Stimulated activated CD8-positive, alpha-beta memory T cell treated with anti-CD3 and anti-CD28 coated beads, Interleukin-7, amount 100 ng/mL, for 24 hours (primary cell): Measurements from ENCODE around the gene USP17L17.
"Not testable (repeated sequence)": the region's sequence is repeated elsewhere in the genome, so short reads cannot be mapped to it uniquely, and the experiment has no call there.

Experiments used
- DNase-seq: peaks from one replicate; pipeline ENCODE4 v3.0.0-alpha.2; 2020; ENCODE audit warnings: low read depth

USP17L17 gene, protein sequence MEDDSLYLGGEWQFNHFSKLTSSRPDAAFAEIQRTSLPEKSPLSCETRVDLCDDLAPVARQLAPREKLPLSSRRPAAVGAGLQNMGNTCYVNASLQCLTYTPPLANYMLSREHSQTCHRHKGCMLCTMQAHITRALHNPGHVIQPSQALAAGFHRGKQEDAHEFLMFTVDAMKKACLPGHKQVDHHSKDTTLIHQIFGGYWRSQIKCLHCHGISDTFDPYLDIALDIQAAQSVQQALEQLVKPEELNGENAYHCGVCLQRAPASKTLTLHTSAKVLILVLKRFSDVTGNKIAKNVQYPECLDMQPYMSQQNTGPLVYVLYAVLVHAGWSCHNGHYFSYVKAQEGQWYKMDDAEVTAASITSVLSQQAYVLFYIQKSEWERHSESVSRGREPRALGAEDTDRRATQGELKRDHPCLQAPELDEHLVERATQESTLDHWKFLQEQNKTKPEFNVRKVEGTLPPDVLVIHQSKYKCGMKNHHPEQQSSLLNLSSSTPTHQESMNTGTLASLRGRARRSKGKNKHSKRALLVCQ

GRCh38 chr4:9243579-9243978, at the start of gene USP17L17:
Gene USP17L17, plus strand, starts transcription at chr4:9243879. Its CDS starts 0 bp downstream, at chr4:9243879.
- DNase-seq: not testable (repeated sequence)

- DNase-seq: not testable (repeated sequence)
These were observed 33.3 kb upstream of the USP17L17 start, which contains the start of gene USP17L10 for GRCh38 chr4:9210357-9210756. Gene USP17L10, plus strand, starts transcription at chr4:9210657. Its CDS starts 0 bp downstream, at chr4:9210657.

GRCh38 chr4:9214701-9215100, 29.0 kb upstream of the USP17L17 start:
- not testable (repeated sequence) for DNase-seq

- not testable (repeated sequence) for DNase-seq
These were observed 28.6 kb upstream of the USP17L17 start, which contains the start of gene USP17L11 for GRCh38 chr4:9215105-9215504. Gene USP17L11, plus strand, starts transcription at chr4:9215405. Its CDS starts 0 bp downstream, at chr4:9215405.

- DNase-seq: not testable (repeated sequence)
These were observed 23.8 kb upstream of the USP17L17 start, which contains the start of gene USP17L12 for GRCh38 chr4:9219852-9220251. Gene USP17L12, plus strand, starts transcription at chr4:9220152. Its CDS starts 0 bp downstream, at chr4:9220152.

GRCh38 chr4:9224596-9224995, 19.1 kb upstream of the USP17L17 start, which contains the start of gene USP17L13:
Gene USP17L13, plus strand, starts transcription at chr4:9224896. Its CDS starts 0 bp downstream, at chr4:9224896.
- DNase-seq: not testable (repeated sequence)

GRCh38 chr4:9230249-9230648, 13.4 kb upstream of the USP17L17 start:
- DNase-seq: not testable (repeated sequence)

DNA sequence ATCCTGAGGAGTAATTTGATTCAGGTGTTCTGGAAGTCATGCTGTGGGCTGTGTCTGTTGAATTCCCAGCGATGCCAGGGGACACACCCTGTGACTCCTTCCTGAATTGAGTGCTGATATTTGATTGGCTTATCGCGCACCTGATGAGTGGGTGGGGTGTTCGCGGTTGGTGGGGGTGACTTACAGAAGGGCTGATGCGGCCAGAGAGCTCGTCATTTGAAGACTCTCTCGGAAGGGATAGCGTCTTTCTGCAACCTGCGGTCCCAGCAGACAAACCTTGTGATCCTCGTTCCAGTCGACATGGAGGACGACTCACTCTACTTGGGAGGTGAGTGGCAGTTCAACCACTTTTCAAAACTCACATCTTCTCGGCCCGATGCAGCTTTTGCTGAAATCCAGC, 9.6 kb upstream of the USP17L17 start, which contains the start of gene USP17L15:
USP17L15 (plus strand) TSS at position 301 of the 400 bp plus-strand sequence; CDS start at position 301, 0 bp downstream.
- not testable (repeated sequence) for DNase-seq

DNA sequence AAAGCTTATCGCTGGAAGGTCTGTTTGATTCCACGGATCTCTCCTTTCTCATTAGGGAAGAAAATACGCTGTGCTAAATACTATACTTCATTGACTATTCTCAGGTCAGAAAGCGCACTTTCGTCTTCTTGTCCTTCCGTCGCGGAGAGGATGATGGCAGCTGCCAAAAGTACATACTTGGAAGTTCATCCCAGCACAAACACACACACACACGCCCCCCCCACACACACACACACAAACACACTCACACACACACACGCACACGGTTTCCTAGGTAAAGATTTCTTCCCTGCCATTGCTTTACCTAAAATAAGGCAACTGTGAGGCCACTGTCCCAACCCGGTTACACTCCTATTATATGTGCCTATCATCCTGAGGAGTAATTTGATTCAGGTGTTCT, 5.2 kb upstream of the USP17L17 start:
- DNase-seq: not testable (repeated sequence)

DNA sequence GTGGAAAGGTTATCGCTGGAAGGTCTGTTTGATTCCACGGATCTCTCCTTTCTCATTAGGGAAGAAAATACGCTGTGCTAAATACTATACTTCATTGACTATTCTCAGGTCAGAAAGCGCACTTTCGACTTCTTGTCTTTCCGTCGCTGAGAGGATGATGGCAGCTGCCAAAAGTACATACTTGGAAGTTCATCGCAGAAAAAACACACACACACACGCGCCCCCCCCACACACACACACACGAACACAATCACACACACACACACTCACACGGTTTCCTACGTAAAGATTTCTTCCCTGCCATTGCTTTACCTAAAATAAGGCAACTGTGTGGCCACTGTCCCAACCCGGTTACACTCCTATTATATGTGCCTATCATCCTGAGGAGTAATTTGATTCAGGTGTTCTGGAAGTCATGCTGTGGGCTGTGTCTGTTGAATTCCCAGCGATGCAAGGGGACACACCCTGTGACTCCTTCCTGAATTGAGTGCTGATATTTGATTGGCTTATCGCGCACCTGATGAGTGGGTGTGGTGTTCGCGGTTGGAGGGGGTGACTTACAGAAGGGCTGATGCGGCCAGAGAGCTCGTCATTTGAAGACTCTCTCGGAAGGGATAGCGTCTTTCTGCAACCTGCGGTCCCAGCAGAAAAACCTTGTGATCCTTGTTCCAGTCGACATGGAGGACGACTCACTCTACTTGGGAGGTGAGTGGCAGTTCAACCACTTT, 4.4 kb downstream of the USP17L17 start, which contains the start of gene USP17L18:
USP17L18 (plus strand) TSS at position 678 of the 728 bp plus-strand sequence; CDS start at position 678, 0 bp downstream.
- DNase-seq: not testable (repeated sequence)

DNA sequence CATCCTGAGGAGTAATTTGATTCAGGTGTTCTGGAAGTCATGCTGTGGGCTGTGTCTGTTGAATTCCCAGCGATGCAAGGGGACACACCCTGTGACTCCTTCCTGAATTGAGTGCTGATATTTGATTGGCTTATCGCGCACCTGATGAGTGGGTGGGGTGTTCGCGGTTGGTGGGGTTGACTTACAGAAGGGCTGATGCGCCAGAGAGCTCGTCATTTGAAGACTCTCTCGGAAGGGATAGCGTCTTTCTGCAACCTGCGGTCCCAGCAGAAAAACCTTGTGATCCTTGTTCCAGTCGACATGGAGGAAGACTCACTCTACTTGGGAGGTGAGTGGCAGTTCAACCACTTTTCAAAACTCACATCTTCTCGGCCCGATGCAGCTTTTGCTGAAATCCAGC, 9.4 kb downstream of the USP17L17 start, which contains the start of gene USP17L19:
USP17L19 (plus strand) TSS at position 301 of the 400 bp plus-strand sequence; CDS start at position 301, 0 bp downstream.
- DNase-seq: not testable (repeated sequence)

DNA sequence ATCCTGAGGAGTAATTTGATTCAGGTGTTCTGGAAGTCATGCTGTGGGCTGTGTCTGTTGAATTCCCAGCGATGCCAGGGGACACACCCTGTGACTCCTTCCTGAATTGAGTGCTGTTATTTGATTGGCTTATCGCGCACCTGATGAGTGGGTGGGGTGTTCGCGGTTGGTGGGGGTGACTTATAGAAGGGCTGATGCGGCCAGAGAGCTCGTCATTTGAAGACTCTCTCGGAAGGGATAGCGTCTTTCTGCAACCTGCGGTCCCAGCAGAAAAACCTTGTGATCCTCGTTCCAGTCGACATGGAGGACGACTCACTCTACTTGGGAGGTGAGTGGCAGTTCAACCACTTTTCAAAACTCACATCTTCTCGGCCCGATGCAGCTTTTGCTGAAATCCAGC, 14.1 kb downstream of the USP17L17 start, which contains the start of gene USP17L20:
USP17L20 (plus strand) TSS at position 301 of the 400 bp plus-strand sequence; CDS start at position 301, 0 bp downstream.
- DNase-seq: not testable (repeated sequence)

DNA sequence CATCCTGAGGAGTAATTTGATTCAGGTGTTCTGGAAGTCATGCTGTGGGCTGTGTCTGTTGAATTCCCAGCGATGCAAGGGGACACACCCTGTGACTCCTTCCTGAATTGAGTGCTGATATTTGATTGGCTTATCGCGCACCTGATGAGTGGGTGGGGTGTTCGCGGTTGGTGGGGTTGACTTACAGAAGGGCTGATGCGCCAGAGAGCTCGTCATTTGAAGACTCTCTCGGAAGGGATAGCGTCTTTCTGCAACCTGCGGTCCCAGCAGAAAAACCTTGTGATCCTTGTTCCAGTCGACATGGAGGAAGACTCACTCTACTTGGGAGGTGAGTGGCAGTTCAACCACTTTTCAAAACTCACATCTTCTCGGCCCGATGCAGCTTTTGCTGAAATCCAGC, 18.9 kb downstream of the USP17L17 start, which contains the start of gene USP17L21:
USP17L21 (plus strand) TSS at position 301 of the 400 bp plus-strand sequence; CDS start at position 301, 0 bp downstream.
- not testable (repeated sequence) for DNase-seq

GRCh38 chr4:9267319-9267718, 23.6 kb downstream of the USP17L17 start, which contains the start of gene USP17L22:
Gene USP17L22, plus strand, starts transcription at chr4:9267619. Its CDS starts 0 bp downstream, at chr4:9267619.
- DNase-seq: not testable (repeated sequence)

GRCh38 chr4:9271719-9272118, 28.0 kb downstream of the USP17L17 start:
- not testable (repeated sequence) for DNase-seq
